Thoracic aorta (tissue), 2 donors: ENCODE measurements around the gene ACSF2. TPM values are rescaled to one million over a fixed set of nuclear protein-coding genes. Genes with fewer than 3 reads are reported as not detected.
"Not testable (repeated sequence)": the region's sequence is repeated elsewhere in the genome, so short reads cannot be mapped to it uniquely, and the experiment has no call there.

Source experiments
- ATAC-seq: fragments of 150-250 bp; one replicate; pipeline ENCODE4 v1.8.0; 2017; ENCODE audit warnings: low read depth; ENCODE audit not compliant: insufficient number of reproducible peaks, low FRiP score
- DNase-seq: peaks from one replicate; pipeline ENCODE4 v3.0.0-alpha.2; 2020; ENCODE audit warnings: low spot score
- H3K27ac ChIP-seq, 2 donors: fragments of 200-600 bp; sonication (generic); 1 replicate in 1 of 2; 2 replicates in 1 of 2; pipeline ENCODE4 v1.5.1; 2016; ENCODE audit warnings: mild to moderate bottlenecking in 2 of 2, moderate library complexity in 2 of 2
- H3K27me3 ChIP-seq: fragments of 200-600 bp; sonication (generic); replicated peaks from 2 replicates; pipeline ENCODE4 v1.6.0; 2016; ENCODE audit warnings: mild to moderate bottlenecking; ENCODE audit not compliant: insufficient read depth
- H3K36me3 ChIP-seq: fragments of 200-600 bp; sonication (generic); one replicate; pipeline ENCODE4 v1.5.1; 2016
- H3K4me1 ChIP-seq, 2 donors: fragments of 200-600 bp; sonication (generic); 1 replicate in 1 of 2; 2 replicates in 1 of 2; pipeline versions ENCODE4 v1.5.1 to v1.6.0; 2016; ENCODE audit warnings: low read depth in 2 of 2, mild to moderate bottlenecking in 1 of 2; ENCODE audit not compliant: control insufficient read depth in 1 of 2
- H3K4me3 ChIP-seq: fragments of 200-600 bp; sonication (generic); 2 replicates; pipeline ENCODE4 v1.5.1; 2016; ENCODE audit warnings: mild to moderate bottlenecking
- H3K9me3 ChIP-seq: fragments of 200-600 bp; sonication (generic); 2 replicates; pipeline ENCODE4 v1.5.1; 2016
- total RNA-seq, 2 donors: library from RNA; depleted of rRNA; stranded (reverse); fragments of >200 nt; gene quantifications; one replicate each; pipeline versions ENCODE4 v1.1.0 to v1.2.3, GENCODE V29; 2016
- TF ChIP-seq, protein P1 (sequence below): fragments of 200-600 bp; sonication (generic); IDR thresholded peaks from one replicate; pipeline ENCODE4 v1.5.1; 2019; ENCODE audit warnings: antibody characterized with exemption

The ACSF2 gene
- total RNA-seq, 2 donors from 2014 or later = 11.1 to 41.6 TPM

DNA sequence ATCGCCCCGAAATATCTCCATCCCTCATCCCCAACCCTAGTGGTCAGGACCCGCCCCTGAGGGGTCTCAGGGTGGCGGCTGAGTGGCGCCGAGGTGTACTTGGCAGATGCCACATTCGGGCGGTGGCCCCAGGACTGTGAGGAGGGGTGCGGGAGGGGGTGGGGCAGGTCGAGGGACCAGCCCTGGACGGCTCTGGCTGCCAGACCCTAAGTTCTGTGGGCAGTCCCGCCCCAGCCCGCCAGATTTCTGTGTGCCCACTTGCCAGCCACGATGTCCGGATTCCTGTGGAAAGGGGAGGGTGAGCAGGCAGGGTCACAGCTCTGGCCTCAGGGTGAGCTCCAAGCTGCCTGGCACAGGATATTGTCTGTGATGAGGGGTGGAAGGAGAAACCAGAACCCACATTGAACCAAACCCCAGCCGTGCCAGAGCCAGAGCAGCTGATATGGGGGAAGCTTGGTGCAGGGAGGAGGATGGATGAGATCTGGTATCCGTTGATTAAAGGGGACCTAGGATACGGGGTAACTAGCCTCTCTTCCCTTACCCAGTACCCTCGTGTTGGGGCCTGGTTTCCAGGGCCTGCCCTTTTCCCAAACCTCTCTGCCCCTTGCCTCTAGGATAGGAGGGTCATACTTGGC is 43.8 kb downstream of the ACSF2 start:
- Histone ChIP-seq H3K27me3 (no peaks in the 10 kb centered on the region), H3K4me3 (no peak overlapping the region), H3K27ac (no peak overlapping the region), H3K9me3 (no peaks in the 10 kb centered on the region), H3K4me1 (peaks cover 12 to 13% of the 10 kb centered on the region in 2 donors), H3K36me3 (no peaks in the 10 kb centered on the region)
- no peak for DNase-seq
- no peak for ATAC-seq
- TF ChIP-seq, protein P1, sequence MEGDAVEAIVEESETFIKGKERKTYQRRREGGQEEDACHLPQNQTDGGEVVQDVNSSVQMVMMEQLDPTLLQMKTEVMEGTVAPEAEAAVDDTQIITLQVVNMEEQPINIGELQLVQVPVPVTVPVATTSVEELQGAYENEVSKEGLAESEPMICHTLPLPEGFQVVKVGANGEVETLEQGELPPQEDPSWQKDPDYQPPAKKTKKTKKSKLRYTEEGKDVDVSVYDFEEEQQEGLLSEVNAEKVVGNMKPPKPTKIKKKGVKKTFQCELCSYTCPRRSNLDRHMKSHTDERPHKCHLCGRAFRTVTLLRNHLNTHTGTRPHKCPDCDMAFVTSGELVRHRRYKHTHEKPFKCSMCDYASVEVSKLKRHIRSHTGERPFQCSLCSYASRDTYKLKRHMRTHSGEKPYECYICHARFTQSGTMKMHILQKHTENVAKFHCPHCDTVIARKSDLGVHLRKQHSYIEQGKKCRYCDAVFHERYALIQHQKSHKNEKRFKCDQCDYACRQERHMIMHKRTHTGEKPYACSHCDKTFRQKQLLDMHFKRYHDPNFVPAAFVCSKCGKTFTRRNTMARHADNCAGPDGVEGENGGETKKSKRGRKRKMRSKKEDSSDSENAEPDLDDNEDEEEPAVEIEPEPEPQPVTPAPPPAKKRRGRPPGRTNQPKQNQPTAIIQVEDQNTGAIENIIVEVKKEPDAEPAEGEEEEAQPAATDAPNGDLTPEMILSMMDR = no peak

DNA sequence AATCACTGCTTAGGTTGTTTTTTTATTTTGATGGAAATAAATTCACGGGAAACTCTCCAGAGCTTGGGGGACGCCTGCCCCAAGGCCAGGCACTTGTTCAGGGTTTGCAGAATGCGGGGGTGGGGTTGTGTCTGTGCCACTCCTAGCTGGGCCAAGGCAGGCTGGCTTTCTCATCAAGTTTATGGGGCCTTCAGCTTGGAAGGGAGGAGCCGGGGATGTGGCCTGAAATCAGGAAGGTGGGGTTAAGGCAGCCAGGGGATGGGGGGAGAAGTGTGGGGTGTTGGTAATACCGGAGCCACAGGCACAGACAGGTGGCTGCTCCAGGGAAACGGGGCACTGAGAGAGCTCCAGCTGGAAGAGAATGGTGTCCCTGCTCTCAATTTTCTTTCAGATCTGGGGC is 44.4 kb downstream of the ACSF2 start:
- no peak for DNase-seq
- Histone ChIP-seq H3K4me3 (no peak overlapping the region), H3K4me1 (peaks cover 12 to 13% of the 10 kb centered on the region in 2 donors), H3K9me3 (no peaks in the 10 kb centered on the region), H3K27me3 (no peaks in the 10 kb centered on the region), H3K27ac (no peak overlapping the region), H3K36me3 (no peaks in the 10 kb centered on the region)
- TF ChIP-seq, protein P1 = no peak
- ATAC-seq = no peak

DNA sequence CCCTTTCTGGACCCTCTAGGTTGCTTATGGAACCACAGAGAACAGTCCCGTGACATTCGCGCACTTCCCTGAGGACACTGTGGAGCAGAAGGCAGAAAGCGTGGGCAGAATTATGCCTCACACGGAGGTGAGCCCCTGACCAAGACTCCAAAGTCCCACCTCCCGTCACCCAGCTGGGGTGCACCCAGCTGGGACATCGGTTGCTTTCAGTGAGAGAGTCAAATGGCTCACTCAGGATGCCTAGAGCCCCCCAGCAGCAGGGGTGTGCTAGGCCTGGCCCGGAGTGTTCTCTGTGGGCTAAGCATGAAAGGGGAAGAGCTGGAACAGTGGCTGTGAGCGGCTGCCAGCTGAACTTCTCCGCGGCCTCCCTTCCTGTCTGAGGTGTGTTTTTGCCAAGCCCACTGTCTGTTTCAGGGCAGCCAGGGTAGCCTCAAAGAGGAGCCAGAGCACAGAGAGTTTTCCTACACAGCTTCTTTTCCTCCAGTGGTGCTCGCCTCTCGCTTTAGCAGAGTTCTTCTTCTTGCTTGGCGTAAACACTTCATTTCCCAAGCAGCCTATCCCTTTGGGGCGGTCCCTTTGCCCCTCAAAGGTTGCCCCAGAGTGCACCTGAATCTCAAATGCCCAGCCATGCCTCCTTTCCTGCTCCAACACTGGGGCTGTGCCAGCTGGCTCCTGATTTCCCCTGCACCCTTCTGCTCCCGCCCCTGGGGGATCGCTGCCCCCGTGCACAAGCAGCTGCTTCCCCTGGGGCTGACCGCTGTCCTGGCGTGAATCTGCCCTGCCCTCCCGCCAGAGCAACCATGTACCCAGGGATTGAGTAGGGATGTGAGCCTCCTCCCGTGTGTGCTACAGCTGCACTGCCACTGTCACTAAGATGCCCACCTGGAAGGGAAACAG is 45.2 kb downstream of the ACSF2 start:
- no peaks in the 10 kb centered on the region for H3K27me3 ChIP-seq
- TF ChIP-seq, protein P1 = no peak
- H3K4me1 ChIP-seq = peaks cover 12 to 13% of the 10 kb centered on the region in 2 donors
- no peak overlapping the region for H3K27ac ChIP-seq
- no peaks in the 10 kb centered on the region for H3K9me3 ChIP-seq
- H3K4me3 ChIP-seq = no peak overlapping the region
- no peaks in the 10 kb centered on the region for H3K36me3 ChIP-seq
- no peak for ATAC-seq
- DNase-seq = no peak

DNA sequence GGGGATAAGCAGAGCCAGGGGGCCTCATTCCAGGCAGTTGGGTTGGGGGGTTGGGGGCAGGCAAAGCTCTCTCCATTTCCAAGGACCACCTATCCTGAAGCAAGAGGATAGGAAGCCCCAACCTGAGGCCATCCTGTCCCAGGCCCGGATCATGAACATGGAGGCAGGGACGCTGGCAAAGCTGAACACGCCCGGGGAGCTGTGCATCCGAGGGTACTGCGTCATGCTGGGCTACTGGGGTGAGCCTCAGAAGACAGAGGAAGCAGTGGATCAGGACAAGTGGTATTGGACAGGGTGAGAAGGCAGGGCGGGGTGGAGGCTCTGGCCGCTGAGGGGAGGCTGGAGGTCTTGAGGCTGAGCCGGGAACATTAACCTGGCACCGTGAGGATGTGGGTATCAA is 46.3 kb downstream of the ACSF2 start:
- DNase-seq = no peak
- peaks cover 12 to 13% of the 10 kb centered on the region in 2 donors for H3K4me1 ChIP-seq
- no peak overlapping the region for H3K4me3 ChIP-seq
- H3K9me3 ChIP-seq = no peaks in the 10 kb centered on the region
- H3K27me3 ChIP-seq = no peaks in the 10 kb centered on the region
- TF ChIP-seq, protein P1 = no peak
- no peaks in the 10 kb centered on the region for H3K36me3 ChIP-seq
- H3K27ac ChIP-seq = no peak overlapping the region
- ATAC-seq = no peak

DNA sequence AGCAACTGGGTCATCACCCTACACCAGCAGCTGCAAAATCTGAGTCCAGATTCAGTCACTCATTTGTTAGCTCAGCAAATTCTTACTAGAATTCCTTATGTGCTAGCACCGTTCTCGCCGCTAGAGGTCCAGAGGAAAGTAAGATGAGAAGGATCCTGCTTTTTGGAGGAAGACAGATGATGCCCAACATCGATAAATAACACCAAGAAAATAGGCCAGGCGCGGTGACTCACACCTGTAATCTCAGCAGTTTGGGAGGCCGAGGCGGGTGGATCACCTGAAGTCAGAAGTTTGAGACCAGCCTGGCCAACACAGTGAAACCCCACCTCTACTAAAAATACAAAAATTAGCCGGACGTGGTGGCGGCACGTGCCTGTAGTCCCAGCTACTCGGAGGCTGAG is 46.7 kb downstream of the ACSF2 start:
- not testable (repeated sequence) for ATAC-seq
- H3K4me1 ChIP-seq = peaks cover 12 to 14% of the 10 kb centered on the region in 2 donors

More for the DNA sequence above, 46.7 kb downstream of the ACSF2 start:
- H3K9me3 ChIP-seq, H3K36me3 ChIP-seq, H3K27ac ChIP-seq, DNase-seq, H3K4me3 ChIP-seq, H3K27me3 ChIP-seq: not testable (repeated sequence)
